HG03432 (cell line): Measurements from ENCODE around the gene C1orf226.
"Not testable (repeated sequence)": the region's sequence is repeated elsewhere in the genome, so short reads cannot be mapped to it uniquely, and the experiment has no call there.

Experiments
- ATAC-seq: cut with Tn5 transposase; IDR thresholded peaks from one replicate; pipeline ENCODE4 v1.9.1; 2021; ENCODE audit warnings: mild to moderate bottlenecking, moderate library complexity; ENCODE audit not compliant: unreplicated experiment

The C1orf226 gene, protein sequence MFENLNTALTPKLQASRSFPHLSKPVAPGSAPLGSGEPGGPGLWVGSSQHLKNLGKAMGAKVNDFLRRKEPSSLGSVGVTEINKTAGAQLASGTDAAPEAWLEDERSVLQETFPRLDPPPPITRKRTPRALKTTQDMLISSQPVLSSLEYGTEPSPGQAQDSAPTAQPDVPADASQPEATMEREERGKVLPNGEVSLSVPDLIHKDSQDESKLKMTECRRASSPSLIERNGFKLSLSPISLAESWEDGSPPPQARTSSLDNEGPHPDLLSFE

DNA sequence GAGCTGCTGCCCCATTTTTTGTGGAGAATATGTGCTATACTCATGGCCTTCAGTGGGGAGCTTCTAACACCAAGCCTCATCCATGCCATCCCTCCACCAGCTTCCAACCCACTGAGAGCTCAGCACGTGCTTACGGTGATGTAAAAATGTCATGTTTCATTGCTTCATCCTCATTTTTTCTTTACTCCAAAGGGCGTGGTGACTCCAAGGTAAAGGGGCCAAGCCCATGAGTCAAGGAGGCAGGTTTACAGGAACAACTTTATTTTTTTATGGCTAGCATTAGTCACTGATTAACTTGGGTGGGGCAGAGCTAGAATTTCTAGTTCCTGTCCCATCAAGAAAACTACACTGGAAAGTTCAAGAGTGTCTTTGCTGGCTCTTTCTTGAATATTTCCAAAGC, at the start of gene C1orf226:
TSS of gene C1orf226 (plus strand) at position 346 of the 400 bp plus-strand sequence. CDS start 174 bp downstream, outside the sequence.
- ATAC-seq, result no peak

DNA sequence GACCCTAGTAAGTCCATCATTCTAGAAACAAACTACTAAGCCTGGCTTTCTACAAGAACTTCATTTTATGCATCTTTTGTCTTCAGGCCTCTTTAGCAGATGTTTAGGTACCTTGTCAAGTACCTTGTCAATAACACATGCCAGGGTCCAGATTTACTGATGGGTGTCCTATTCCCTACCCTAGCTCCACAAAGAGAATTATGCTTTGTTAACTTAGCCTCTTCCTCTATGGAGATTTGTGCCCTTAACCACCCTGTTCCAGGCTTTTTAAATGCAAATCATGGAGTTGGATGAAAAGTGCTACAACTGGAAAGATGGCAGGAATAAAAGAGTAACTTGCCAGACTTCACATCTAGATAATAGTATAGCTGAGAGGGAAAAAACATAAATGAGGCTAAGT, 47.5 kb upstream of the C1orf226 start:
- no peak for ATAC-seq

DNA sequence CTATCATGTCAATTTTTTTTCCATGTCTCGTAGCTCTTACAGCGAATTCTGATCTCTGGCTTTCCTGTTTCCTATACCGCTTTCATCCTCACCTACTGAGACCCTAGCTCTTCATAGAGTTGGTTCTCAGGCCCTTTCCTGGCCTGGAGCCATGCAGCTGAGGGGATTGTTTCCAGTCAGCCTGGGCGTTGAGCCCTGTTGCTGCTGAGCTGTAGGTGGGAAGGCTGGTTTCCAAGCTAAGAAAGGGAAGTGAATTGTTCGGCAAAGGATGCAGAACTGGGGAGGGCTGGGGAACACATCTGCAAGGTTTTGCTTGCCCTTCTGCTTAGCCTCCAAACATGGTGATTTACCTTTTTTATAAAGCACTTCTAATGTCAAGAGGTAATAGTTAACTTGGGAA, 46.4 kb upstream of the C1orf226 start:
- ATAC-seq, result no peak

DNA sequence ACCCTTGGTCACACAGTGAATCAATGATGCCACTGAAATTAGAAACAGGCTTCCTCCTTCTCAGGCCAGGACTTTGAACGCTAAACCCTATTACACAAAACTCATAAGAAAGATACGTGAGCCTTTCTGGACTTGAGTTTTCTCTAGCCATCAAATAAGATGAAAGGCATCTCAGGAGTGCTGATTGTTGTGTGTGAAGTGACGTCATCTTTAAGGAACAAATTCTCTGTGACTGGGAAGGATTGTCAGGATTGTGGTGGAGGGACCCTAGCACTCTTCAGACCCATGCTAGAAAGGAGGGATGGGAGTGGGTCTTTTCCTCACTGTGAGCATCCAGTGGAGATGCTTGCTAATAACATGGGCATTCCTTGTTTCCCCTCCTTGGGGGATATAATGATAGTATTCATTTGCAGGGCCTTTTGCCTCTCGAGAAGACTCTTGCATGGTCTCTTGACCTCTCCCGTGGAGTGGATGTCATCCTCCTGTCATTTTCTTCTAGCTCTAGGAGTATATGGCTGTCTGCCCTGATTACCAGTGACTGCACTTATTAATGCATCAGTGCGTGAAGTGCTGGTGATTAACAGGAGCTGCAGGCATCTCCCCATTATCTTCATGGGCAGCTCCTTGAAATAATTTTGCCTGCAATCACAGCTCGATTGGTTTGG, 44.8 kb upstream of the C1orf226 start:
- ATAC-seq, result no peak

- ATAC-seq, result no peak
Measured at GRCh38 chr1:162342452-162342983, 39.0 kb upstream of the C1orf226 start.

- no peak for ATAC-seq
Measured at GRCh38 chr1:162343470-162343869, 38.1 kb upstream of the C1orf226 start.

DNA sequence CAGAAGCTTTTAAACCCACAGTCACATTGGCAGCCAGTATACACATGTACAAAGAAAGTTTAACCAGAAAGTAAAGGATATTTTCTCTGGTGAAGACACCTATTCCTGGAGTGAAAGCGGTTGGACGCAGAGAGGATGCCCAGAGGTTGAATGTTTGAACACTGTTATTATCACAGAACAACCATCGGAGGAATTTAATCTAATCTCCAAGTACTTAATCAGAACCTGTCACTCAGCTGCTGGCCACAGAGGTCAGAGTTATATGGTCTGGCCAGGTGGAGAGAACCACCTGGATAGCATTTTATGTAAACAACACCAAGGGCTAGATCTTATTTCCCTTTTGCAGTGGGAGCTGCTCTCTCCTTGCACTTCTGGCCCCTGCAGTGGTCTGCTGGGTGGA, 34.2 kb upstream of the C1orf226 start:
- ATAC-seq, result no peak

DNA sequence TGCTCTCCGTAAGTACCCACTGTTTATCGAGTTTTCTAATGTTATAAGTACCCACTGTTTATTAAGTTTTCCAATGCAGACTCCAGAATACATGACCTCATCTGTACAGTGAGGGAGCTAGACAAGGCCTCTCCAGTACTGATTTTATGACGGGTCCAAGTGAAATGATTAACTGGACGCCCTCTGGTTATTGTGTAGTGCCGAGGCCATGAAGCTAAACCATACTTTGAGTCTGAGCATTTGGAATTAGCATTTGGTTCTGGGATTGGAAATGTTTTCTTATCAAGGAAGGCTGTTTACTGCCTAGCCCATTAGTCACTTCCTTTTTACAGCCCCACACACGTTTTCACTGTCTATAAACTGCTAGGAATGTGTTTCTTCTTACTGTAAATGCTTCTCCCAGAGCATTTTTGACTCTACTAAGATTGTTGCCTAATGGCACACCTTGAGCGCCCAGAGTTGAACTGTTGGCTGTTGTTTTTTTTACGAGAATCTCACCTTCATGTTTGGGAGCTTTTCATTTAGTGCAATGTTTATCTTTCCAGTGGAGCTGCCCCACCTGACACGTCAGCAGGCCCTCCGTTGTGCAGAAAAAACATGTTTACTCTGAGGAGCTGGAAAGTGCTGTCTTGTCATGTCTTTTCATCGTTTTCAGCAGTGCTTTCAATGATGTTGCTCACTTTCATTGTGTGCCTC, 31.7 kb upstream of the C1orf226 start:
- no peak for ATAC-seq

DNA sequence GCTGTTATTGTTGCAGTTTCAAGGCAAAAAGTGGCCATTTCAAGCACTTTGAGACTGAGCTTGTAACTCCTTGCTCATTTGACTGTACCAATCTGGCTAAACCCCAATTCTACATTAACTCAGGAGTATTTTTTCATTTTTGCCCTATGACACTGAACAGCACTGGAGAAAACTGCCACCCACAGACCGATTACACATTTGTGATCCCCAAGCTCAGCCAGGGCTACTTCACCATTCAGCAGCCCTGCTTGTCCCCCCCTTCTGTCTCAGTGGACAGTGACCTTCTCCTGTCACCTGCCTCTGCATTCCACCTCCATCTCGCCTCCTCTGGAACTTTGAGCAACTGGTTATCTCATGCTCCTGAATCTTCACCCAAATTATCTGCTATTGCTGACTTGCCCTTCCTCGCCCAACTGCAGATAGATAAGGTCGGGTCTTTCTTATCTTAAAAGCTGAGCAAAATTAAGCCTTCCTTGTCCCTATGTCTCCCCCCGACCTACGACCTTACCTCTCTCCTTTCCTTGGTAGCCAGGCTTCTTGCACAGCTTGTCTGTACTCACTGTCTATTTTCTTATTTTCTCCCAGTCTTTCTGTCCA, 30.2 kb upstream of the C1orf226 start:
- no peak for ATAC-seq

DNA sequence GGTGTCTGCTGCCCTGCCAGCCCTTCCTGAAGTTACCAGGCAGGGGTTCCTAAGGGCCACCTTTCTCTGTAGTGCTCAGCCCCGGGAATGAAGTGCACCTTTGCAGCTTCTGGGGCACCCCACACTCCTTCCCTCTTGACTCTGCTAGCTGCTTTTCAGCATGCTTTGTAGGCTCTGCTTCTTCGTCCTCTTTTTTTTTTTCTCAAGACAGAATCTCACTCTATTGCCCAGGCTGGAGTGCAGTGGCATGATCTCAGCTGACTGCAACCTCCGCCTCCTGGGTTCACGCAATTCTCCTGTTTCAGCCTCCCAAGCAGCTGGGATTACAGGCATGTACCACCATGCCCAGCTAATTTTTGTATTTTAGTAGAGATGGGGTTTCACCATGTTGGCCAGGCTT, 29.7 kb upstream of the C1orf226 start:
- ATAC-seq, result not testable (repeated sequence)

DNA sequence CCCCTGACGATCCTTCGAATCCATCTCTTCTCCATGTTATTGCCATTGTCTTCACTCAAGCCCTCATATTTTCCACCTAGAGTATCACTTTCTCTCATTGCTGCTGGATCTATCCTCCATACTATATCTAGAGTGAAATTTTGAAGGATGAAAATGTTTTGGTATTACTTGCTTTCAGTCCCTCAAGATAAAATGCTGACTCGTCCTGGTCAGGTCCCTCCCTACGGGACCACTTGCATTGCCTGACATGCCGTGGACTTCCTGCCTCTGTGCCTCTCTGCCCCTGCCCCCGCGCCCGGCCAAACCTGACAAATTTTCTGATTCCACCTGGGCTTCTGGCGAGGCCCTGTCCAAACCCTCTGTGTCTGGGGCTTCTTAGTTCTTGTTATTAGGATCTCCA, 28.4 kb upstream of the C1orf226 start:
- no peak for ATAC-seq

- no peak for ATAC-seq
Measured at GRCh38 chr1:162353702-162354101, 27.8 kb upstream of the C1orf226 start.

DNA sequence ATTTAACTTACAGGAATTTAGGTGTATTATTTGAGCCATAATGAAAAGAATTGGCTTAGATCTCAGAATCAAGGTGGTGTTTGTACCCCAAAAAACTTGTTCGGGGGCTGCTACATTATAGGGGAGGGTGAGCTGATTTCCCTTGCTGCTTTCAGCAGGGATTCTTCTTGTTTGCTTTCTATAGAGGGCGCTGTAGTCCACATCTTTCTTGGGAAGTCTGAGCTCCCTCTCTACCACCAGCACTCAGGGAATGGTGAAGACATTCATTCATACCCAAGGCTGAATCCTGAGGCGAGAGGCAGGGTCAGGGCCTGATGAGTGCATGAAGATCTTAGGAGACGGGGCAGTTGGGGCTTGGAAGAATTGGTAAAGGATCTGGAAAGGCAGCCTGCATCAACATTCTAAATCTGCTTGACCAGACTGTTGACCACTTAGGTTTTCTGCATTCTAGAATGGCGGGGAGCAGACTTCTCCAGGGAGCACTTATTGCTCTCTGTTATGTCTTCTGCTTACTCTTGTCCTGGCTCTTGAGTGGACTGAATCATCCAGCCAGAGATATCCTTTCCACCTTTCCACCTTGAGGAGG, 23.8 kb upstream of the C1orf226 start:
- no peak for ATAC-seq

DNA sequence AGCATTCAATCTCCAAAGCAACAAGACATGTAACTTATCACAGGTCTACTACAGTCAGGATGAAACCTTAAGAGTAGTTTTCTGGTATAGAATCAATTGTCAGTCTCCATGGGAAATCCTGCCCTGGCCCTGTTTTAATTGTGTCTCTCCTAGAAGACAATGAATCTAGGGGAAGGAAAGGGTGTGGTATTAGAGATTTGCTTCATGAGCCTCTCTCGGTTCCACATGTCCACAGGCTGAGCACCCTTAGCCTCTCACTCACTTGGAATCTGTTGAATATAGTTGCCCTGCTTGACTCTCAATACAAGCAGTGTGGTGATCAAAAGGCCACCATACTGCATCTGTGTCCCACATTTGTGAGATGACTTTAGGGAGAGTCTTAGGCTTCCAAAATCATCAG, 22.6 kb upstream of the C1orf226 start:
- ATAC-seq, result no peak

- ATAC-seq, result no peak
Measured at GRCh38 chr1:162359523-162360236, 21.8 kb upstream of the C1orf226 start.

GRCh38 chr1:162360237-162360873, 21.2 kb upstream of the C1orf226 start:
- ATAC-seq, result no peak

DNA sequence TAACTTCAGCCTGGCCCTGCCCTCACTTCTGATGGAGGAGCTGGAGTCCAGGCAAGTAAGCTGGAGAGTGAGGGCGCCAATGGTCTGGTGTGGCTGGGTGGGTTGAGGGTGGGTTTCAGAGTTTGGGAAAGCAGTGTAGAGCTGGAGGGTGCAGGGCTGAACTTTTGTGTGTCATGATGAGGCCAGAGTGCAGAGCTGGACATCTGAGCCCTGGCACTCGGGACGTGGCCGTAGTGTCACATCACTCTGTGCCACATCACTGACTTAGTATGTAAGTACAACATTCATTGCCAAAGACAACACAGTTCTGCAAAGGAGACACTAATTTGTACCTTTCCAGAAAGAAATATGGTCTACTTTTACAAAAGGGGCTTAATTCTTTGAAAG, 20.7 kb upstream of the C1orf226 start:
- ATAC-seq, result no peak

- ATAC-seq, result peak; percentile 41
Measured at GRCh38 chr1:162361349-162361748, 20.2 kb upstream of the C1orf226 start.

DNA sequence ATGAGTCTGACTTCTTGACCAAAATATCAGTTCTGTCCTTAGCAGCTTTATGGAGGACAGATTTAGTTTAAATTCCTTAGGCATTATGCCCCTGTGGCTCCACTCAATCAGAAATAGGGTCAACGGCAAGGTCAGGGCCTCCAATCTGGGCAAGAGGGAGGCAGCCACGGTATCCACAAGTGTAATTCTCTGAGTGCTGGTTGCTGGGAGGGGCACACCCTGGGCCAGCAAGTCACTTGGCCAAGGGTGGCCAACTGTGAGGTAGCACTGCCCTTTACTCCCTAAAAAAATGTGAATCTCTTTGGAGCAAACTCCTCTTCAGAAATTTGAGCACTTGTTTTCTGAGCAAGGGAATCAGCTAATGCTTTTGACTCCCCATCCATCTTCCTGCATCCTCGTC, 17.7 kb upstream of the C1orf226 start:
- ATAC-seq, result no peak

GRCh38 chr1:162364498-162364897, 17.0 kb upstream of the C1orf226 start:
- ATAC-seq, result no peak
